GM12892 (cell line): ENCODE data around the gene WWOX.

Experiments used
- POLR2A ChIP-seq: IDR thresholded peaks from 2 replicates; pipeline ENCODE4 v1.6.1; 2011; ENCODE audit warnings: low read depth, low read length, control low read depth
- POLR2AphosphoS5 ChIP-seq: IDR thresholded peaks from 2 replicates; pipeline ENCODE4 v1.6.1; 2011; ENCODE audit warnings: low read depth, low read length, control low read depth

- TF ChIP-seq POLR2A (no peak), POLR2AphosphoS5 (no peak)
Observed at GRCh38 chr16:78515421-78515820, 416.0 kb downstream of the WWOX start.
